Thyroid gland (tissue), 4 donors: ENCODE results near the gene ST8SIA1. TPM values are rescaled to one million over a fixed set of nuclear protein-coding genes. Genes with fewer than 3 reads are reported as not detected.

ENCODE experiments used
- DNase-seq, 2 donors: peaks; one replicate each; pipeline ENCODE4 v3.0.0-alpha.2; 2019
- H3K27ac ChIP-seq, 3 donors: fragments of 200-600 bp; sonication (generic); 1 replicate in 2 of 3; 2 replicates in 1 of 3; pipeline ENCODE4 v1.5.1; 2016 to 2019; ENCODE audit warnings: mild to moderate bottlenecking in 1 of 3, moderate library complexity in 1 of 3
- H3K27me3 ChIP-seq: fragments of 200-600 bp; sonication (generic); one replicate; pipeline ENCODE4 v1.5.1; 2019
- H3K36me3 ChIP-seq, 2 donors: fragments of 200-600 bp; sonication (generic); one replicate each; pipeline ENCODE4 v1.5.1; 2016 to 2019
- H3K4me1 ChIP-seq, 2 donors: fragments of 200-600 bp; sonication (generic); one replicate each; pipeline ENCODE4 v1.5.1; 2017 to 2019
- H3K4me3 ChIP-seq, 3 donors: fragments of 200-600 bp; sonication (generic); replicated peaks in 1 of 3; 1 replicate in 2 of 3; 2 replicates in 1 of 3; pipeline ENCODE4 v1.5.1; 2016; ENCODE audit warnings: mild to moderate bottlenecking in 1 of 3
- H3K9me3 ChIP-seq: fragments of 200-600 bp; sonication (generic); one replicate; pipeline ENCODE4 v1.5.1; 2017
- POLR2A ChIP-seq, 2 donors: fragments of 450-650 bp; IDR thresholded peaks; one replicate each; pipeline ENCODE4 v1.6.1; 2017; ENCODE audit warnings: antibody characterized with exemption in 2 of 2, mild to moderate bottlenecking in 2 of 2, moderate library complexity in 1 of 2
- WGBS, 2 donors: methylation state at CpG; one replicate each; pipeline ENCODE4 v1.1.5; 2017; 5-methylcytosine and 5-hydroxymethylcytosine counted together
- intact Hi-C: fragments of 100-400 bp; cut with DNase I; formaldehyde crosslinking; loops from one replicate; pipeline ENCODE4 v1.15.1; 2023
- total RNA-seq, 4 donors: library from RNA; depleted of rRNA; stranded (reverse); fragments of >200 nt; gene quantifications; one replicate each; pipeline ENCODE4 v1.2.3, GENCODE V29; 2016
- TF ChIP-seq, protein P1 (sequence below), 6 experiments: fragments of 200-600 bp in 3 of 6; fragments of 450-650 bp in 3 of 6; sonication (generic) in 3 of 6; IDR thresholded peaks; one replicate each; pipeline ENCODE4 v1.5.1; 2016 to 2019; ENCODE audit warnings: antibody characterized with exemption in 6 of 6, mild to moderate bottlenecking in 2 of 6, inconsistent platforms in 1 of 6, moderate library complexity in 1 of 6

ST8SIA1 gene
- total RNA-seq, 4 donors from 2014 or later = 2.5 to 5.2 (median 4.9) TPM

DNA sequence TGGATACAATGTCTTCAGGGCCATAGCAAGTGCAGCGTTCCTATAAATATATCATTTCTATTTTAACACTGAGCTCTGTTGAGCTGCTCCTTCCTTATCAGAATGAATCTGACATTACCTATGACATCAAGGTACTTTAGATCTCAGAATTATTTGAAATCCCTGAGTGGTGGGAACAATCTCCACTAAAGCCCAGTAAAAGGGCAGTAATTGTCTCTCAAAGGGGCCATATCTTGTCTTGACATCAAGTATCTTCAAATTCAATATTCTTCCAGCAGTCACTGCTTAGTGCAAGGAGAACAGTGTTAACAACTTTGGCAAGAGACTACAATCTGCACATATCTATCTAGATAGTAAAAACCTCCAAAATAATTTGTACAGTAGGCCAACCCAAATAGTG lies 21.7 kb upstream of the ST8SIA1 start:
- H3K4me3 ChIP-seq = no peak overlapping the region
- intact Hi-C loops = no loop called here
- WGBS, 2 donors = 95 to 100% methylated on average over 1 of the region's 1 CpG
- no peaks in the 10 kb centered on the region for H3K4me1 ChIP-seq
- no peaks in the 10 kb centered on the region for H3K27me3 ChIP-seq
- H3K9me3 ChIP-seq = no peaks in the 10 kb centered on the region
- TF ChIP-seq POLR2A (IDR thresholded peaks at IDR 0.05) = no peak
- TF ChIP-seq, protein P1, sequence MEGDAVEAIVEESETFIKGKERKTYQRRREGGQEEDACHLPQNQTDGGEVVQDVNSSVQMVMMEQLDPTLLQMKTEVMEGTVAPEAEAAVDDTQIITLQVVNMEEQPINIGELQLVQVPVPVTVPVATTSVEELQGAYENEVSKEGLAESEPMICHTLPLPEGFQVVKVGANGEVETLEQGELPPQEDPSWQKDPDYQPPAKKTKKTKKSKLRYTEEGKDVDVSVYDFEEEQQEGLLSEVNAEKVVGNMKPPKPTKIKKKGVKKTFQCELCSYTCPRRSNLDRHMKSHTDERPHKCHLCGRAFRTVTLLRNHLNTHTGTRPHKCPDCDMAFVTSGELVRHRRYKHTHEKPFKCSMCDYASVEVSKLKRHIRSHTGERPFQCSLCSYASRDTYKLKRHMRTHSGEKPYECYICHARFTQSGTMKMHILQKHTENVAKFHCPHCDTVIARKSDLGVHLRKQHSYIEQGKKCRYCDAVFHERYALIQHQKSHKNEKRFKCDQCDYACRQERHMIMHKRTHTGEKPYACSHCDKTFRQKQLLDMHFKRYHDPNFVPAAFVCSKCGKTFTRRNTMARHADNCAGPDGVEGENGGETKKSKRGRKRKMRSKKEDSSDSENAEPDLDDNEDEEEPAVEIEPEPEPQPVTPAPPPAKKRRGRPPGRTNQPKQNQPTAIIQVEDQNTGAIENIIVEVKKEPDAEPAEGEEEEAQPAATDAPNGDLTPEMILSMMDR (IDR thresholded peaks at IDR 0.05) = no peak
- DNase-seq = no peak
- H3K27ac ChIP-seq = no peak overlapping the region
- no peaks in the 10 kb centered on the region for H3K36me3 ChIP-seq

DNA sequence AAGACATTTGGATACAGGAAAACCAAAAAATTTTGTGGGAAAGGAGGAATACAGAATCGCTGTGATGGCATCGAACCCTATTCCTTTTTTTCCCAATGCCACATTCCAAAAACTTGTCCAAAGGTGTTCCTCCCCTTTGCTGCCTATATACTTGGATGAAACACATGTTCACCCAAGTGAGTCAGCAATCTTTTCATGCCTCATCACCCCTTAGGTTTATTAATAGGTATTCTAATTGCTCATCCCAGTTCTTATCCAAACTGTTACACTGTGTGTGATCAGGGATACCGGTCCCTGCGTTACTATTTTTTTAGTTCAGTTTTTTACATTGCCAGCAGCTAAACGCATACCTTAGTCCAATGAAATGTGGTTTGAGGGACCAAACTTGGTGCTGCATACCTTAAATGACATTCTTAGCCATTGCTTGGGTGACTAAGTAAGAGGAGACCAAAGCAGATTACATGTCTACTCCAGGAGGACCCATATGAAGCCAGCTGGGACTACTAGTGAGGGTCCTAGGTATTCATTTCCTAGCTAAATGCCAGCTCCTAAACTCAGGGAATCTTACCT lies 20.6 kb upstream of the ST8SIA1 start:
- no peak for TF ChIP-seq POLR2A (IDR thresholded peaks at IDR 0.05)
- TF ChIP-seq, protein P1 (IDR thresholded peaks at IDR 0.05) = no peak
- no peaks in the 10 kb centered on the region for H3K9me3 ChIP-seq
- H3K27ac ChIP-seq = no peak overlapping the region
- 91 to 96% methylated on average over 5 of the region's 5 CpGs for WGBS, 2 donors
- DNase-seq = no peak
- no peaks in the 10 kb centered on the region for H3K4me1 ChIP-seq
- no peak overlapping the region for H3K4me3 ChIP-seq
- H3K27me3 ChIP-seq = no peaks in the 10 kb centered on the region
- intact Hi-C loops = no loop called here
- H3K36me3 ChIP-seq = no peaks in the 10 kb centered on the region

DNA sequence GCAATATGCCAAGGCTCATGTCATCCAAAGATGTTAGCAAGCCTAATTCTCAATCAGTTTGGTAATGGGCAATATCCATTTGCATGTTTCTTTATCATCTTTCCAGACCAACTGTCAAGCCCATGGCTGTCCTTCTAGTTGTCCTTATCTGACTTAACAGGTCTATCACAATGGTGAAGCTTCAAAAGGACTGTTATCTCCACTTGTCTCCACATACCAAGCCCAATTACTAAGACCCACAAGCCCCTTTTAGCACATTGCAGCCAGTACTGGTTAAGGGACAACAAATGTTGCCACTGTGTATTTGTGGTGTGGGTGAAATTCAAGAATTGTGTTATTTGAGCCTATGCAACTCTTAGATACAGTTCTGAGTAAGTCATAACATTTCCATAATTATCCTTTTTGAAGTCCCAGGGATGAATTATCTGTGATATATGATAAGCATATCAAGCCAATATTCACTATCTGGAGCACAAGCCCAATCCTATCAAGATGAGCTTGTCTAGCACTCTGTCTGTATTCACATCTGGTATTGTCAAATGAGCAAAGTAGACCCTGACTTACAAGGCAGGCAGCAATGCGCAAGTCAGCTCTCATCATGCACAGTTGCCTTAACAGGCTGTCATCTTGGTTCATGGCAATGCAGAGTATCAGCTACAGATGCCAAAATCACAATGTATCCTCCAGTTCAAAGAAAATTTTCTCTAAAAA lies 19.3 kb upstream of the ST8SIA1 start:
- TF ChIP-seq, protein P1 (IDR thresholded peaks at IDR 0.05) = no peak
- TF ChIP-seq POLR2A (IDR thresholded peaks at IDR 0.05) = no peak
- Histone ChIP-seq H3K4me3 (no peak overlapping the region), H3K27ac (no peak overlapping the region), H3K9me3 (no peaks in the 10 kb centered on the region), H3K27me3 (no peaks in the 10 kb centered on the region), H3K4me1 (no peaks in the 10 kb centered on the region), H3K36me3 (no peaks in the 10 kb centered on the region)
- 92 to 100% methylated on average over 1 of the region's 1 CpG for WGBS, 2 donors
- intact Hi-C loops = no loop called here
- DNase-seq = no peak

DNA sequence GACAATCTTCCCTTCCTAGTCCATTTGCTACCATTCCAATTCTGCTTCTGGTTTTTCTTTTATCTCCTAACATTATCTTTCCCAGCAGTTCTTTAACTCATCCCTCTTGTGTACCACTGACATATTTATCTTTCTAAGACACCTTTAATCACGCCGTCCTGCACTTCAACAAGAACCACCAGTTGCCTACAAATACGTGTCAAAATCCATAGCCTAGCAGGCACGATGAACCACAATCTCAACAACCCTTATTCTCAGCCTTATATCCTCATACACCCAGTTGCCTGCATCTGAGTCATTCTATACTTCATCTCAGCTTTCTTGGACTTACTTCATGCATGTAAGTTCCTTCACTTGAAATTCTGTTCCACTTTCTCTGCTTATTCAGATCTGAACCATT lies 16.4 kb upstream of the ST8SIA1 start:
- Histone ChIP-seq H3K4me3 (no peak overlapping the region), H3K4me1 (no peaks in the 10 kb centered on the region), H3K36me3 (no peaks in the 10 kb centered on the region), H3K9me3 (no peaks in the 10 kb centered on the region), H3K27me3 (no peaks in the 10 kb centered on the region), H3K27ac (no peak overlapping the region)
- no peak for DNase-seq
- TF ChIP-seq POLR2A (IDR thresholded peaks at IDR 0.05) = no peak
- TF ChIP-seq, protein P1 (IDR thresholded peaks at IDR 0.05) = no peak
- WGBS, 2 donors = 73 to 89% methylated on average over 4 of the region's 4 CpGs
- intact Hi-C loops = no loop called here

DNA sequence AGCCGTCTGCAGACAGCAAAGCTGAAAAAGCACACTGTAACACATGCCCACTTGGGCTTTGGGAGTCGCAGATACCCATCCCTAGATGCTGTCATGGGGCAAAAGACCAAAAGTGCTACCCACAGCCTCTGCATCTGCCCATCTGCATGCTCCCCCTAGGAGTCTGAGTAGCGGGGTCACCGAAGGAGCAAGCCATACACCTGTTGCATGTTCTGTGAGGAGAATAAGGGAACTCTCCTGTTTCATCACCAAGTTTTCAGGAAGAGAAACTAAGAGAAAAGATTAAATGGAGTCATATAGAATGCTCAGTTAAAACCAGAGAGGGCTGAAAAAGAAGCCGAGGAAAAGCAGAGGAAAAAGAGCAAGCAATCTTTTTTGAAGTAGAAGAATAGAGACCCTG lies 13.7 kb upstream of the ST8SIA1 start:
- Histone ChIP-seq H3K4me3 (no peak overlapping the region), H3K27ac (no peak overlapping the region), H3K27me3 (no peaks in the 10 kb centered on the region), H3K36me3 (no peaks in the 10 kb centered on the region), H3K4me1 (no peaks in the 10 kb centered on the region), H3K9me3 (no peaks in the 10 kb centered on the region)
- intact Hi-C loops = no loop called here
- 83 to 86% methylated on average over 5 of the region's 5 CpGs for WGBS, 2 donors
- DNase-seq = no peak
- TF ChIP-seq, protein P1 (IDR thresholded peaks at IDR 0.05) = no peak
- TF ChIP-seq POLR2A (IDR thresholded peaks at IDR 0.05) = no peak
